DOHH2 (cell line): Measurements from ENCODE around the gene MISP.
A peak's percentile ranks its signal among the peaks of the same experiment; 100 is the strongest.

ENCODE experiments used
- CTCF ChIP-seq: fragments of 200-600 bp; sonication (generic); IDR thresholded peaks from one replicate; pipeline ENCODE4 v1.5.1; 2014; ENCODE audit warnings: antibody characterized with exemption, mild to moderate bottlenecking, low read depth, low read length; ENCODE audit not compliant: poor library complexity, severe bottlenecking
- EZH2phosphoT487 ChIP-seq: fragments of 200-600 bp; sonication (generic); IDR thresholded peaks from 2 replicates; pipeline ENCODE4 v1.6.1; 2017; ENCODE audit warnings: borderline replicate concordance, mild to moderate bottlenecking, antibody characterized with exemption, low read length, moderate library complexity, mixed read lengths

- TF ChIP-seq CTCF, result peak; percentile 36
- TF ChIP-seq EZH2phosphoT487, result no peak
These were observed 54.2 kb downstream of the MISP start for GRCh38 chr19:805166-805551.
